ENCODE data around the gene POU3F2. TPM values are rescaled to one million over a fixed set of nuclear protein-coding genes. Genes with fewer than 3 reads are reported as not detected.
A peak's percentile ranks its signal among the peaks of the same experiment; 100 is the strongest.

Gene POU3F2
- total RNA-seq, 1 donor: under 0.01 TPM

GRCh38 chr6:98825600-98826230 is 8.7 kb upstream of the POU3F2 start:
- H3K9me3 ChIP-seq (ENCODE audit: low read depth, low read length): no peaks in the 10 kb centered on the region
- H3K4me3 ChIP-seq (ENCODE audit: low read length): no peak overlapping the region
- H3K27me3 ChIP-seq (ENCODE audit: insufficient read depth, low read length): peaks cover 95% of the 10 kb centered on the region
- no peaks in the 10 kb centered on the region for H3K4me1 ChIP-seq (ENCODE audit: insufficient read depth, low read length)

- H3K4me1 ChIP-seq (ENCODE audit: insufficient read depth, low read length): peaks cover 16% of the 10 kb centered on the region
Observed at GRCh38 chr6:98827295-98828159, 6.8 kb upstream of the POU3F2 start.

GRCh38 chr6:98828211-98828788 is 6.1 kb upstream of the POU3F2 start:
- no peaks in the 10 kb centered on the region for H3K9me3 ChIP-seq (ENCODE audit: low read depth, low read length)
- H3K4me3 ChIP-seq (ENCODE audit: low read length): no peak overlapping the region
- peaks cover 24% of the 10 kb centered on the region for H3K4me1 ChIP-seq (ENCODE audit: insufficient read depth, low read length)
- peaks cover 96% of the 10 kb centered on the region for H3K27me3 ChIP-seq (ENCODE audit: insufficient read depth, low read length)

More at GRCh38 chr6:98827295-98828159, 6.8 kb upstream of the POU3F2 start:
- Histone ChIP-seq H3K27me3 (ENCODE audit: insufficient read depth, low read length) (peaks cover 94% of the 10 kb centered on the region), H3K4me3 (ENCODE audit: low read length) (no peak overlapping the region), H3K9me3 (ENCODE audit: low read depth, low read length) (no peaks in the 10 kb centered on the region)

- Histone ChIP-seq H3K27me3 (ENCODE audit: insufficient read depth, low read length) (peaks cover 96% of the 10 kb centered on the region), H3K9me3 (ENCODE audit: low read depth, low read length) (no peaks in the 10 kb centered on the region), H3K4me3 (ENCODE audit: low read length) (no peak overlapping the region)
Observed at GRCh38 chr6:98828941-98829411, 5.4 kb upstream of the POU3F2 start.

DNA sequence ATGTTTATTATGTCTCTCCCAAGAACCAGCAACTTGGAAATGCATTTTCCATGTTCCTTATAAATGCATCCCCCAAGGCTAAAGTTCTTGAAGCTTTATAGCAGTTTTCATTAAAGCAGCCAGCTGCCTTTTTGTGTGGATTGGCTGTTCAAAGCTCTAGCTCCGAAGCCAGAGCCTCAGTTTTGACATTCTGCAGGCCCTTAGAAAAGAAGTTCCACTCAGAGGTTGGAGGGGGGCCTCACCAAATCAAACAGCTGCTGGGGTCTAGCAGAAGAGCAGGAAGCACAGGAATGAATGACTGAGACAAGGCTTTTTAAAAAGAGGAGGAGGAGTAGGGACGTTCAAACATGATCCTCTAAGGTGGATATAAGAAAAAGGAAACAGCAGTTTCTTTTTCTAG is 4.2 kb upstream of the POU3F2 start:
- no peaks in the 10 kb centered on the region for H3K9me3 ChIP-seq (ENCODE audit: low read depth, low read length)
- H3K4me3 ChIP-seq (ENCODE audit: low read length): no peak overlapping the region
- peaks cover 33% of the 10 kb centered on the region for H3K4me1 ChIP-seq (ENCODE audit: insufficient read depth, low read length)
- peaks cover 87% of the 10 kb centered on the region for H3K27me3 ChIP-seq (ENCODE audit: insufficient read depth, low read length)

More at GRCh38 chr6:98828941-98829411, 5.4 kb upstream of the POU3F2 start:
- peaks cover 30% of the 10 kb centered on the region for H3K4me1 ChIP-seq (ENCODE audit: insufficient read depth, low read length)

GRCh38 chr6:98831057-98831958 is 3.1 kb upstream of the POU3F2 start:
- Histone ChIP-seq H3K4me1 (ENCODE audit: insufficient read depth, low read length) (peaks cover 43% of the 10 kb centered on the region), H3K27me3 (ENCODE audit: insufficient read depth, low read length) (peaks cover 87% of the 10 kb centered on the region), H3K9me3 (ENCODE audit: low read depth, low read length) (no peaks in the 10 kb centered on the region)

DNA sequence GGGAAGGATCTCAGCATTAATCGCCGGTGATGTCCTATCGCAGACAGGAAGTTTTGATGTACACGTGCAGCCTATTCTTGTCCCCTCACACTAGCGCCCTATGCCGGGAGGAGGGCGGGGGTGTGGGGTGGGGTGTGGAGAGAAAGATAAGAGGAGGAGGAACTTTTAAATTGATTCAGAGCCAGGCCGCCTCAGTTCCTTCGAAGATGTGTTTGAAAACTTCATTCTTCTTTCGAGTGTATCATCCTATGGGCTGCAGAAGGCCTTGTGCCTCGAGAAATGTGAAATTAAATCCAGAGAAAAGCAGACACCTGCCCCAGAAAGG is 2.5 kb upstream of the POU3F2 start:
- Histone ChIP-seq H3K4me1 (ENCODE audit: insufficient read depth, low read length) (peaks cover 43% of the 10 kb centered on the region), H3K4me3 (ENCODE audit: low read length) (no peak overlapping the region), H3K27me3 (ENCODE audit: insufficient read depth, low read length) (peaks cover 87% of the 10 kb centered on the region), H3K9me3 (ENCODE audit: low read depth, low read length) (no peaks in the 10 kb centered on the region)

More at GRCh38 chr6:98831057-98831958, 3.1 kb upstream of the POU3F2 start:
- no peak overlapping the region for H3K4me3 ChIP-seq (ENCODE audit: low read length)

DNA sequence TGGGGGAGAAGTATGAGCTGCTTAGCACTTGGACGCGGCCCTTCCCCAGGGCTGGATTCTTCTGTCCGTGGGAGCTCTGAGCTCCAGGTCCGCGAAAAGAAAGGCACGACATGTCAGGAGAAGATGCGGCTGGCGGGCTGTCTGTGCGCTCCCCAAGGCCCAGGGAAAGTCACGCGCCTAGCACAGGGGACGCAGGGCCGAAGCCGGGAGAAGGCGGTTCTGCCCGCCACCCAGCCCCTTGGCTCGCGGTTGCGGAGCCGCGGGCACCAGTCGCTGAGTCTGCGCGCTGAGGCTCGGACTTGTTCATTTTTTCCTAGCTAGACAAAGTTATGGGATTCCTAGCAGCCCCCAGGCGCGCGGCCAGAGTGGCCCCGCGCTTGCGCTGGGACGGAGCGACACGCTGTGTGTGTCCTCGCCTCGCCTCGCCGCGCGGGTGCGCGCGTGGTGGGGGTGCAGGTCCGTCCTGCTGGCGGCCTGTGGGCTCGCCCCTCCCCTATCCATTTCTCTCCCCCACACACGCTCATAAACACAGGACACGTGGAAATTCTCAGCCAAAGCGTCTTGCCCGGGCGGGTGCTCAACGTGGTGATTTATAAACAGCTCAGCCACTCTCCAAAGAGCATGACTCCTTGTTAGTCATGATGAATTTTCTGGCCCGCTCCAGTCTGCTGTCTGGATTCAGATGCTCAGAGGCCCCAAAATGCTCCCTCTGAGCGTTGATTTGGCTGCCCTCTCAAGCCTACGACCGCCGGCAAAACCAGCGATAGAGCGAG is 1.9 kb upstream of the POU3F2 start:
- Histone ChIP-seq H3K4me3 (ENCODE audit: low read length) (no peak overlapping the region), H3K4me1 (ENCODE audit: insufficient read depth, low read length) (peaks cover 43% of the 10 kb centered on the region), H3K9me3 (ENCODE audit: low read depth, low read length) (no peaks in the 10 kb centered on the region), H3K27me3 (ENCODE audit: insufficient read depth, low read length) (peaks cover 87% of the 10 kb centered on the region)

DNA sequence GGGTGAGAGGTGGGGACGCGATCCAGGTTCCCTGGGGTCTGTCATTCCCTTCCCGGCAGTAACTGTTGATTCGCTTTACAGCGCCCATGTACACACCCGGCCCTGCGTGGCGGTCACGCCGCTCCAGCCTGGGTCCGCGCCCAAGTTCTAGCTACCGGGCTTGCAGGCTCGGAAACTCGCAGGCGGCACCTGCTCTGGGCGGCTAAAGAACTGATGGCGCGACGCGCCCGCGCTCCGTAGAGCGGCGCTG is 1.4 kb upstream of the POU3F2 start:
- H3K4me3 ChIP-seq (ENCODE audit: low read length): no peak overlapping the region
- peaks cover 87% of the 10 kb centered on the region for H3K27me3 ChIP-seq (ENCODE audit: insufficient read depth, low read length)
- peaks cover 43% of the 10 kb centered on the region for H3K4me1 ChIP-seq (ENCODE audit: insufficient read depth, low read length)
- no peaks in the 10 kb centered on the region for H3K9me3 ChIP-seq (ENCODE audit: low read depth, low read length)

DNA sequence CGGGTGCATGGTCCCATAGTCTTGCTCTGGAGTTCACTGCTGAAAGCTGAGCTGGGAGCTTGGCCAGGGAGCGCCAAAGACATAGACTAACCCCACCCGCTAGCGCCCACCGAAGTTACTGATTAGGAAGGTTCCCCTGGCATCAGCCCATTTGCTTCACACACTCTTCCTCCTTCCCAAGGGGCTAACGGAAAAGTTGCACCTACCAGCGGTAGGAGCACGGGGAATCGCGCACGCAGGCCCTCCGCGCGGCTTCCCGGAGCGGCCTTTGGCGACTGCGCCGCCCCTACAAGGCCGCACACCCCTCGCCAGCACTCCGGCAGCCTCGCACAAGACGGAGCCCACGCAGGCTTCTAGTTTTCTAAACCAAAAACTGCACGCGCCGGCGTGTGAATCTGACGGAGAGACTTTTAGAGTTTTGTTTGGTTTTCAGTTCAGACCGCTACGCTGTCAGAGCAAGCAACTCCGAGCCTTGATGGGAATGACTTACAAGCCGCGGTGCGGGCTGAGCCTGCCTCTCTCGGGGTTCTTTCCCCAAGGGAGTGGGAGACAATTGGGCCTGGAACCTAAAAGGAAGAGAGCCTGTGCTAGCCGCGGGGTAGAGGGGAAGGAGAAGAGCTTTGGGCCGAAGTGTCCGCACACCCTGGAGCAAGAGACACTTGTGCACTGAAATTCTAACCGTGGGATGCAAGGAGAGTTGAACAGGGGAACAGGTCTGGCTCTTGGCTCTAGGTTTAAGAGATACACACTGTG is 891 bp upstream of the POU3F2 start:
- H3K9me3 ChIP-seq (ENCODE audit: low read depth, low read length): no peaks in the 10 kb centered on the region
- H3K27me3 ChIP-seq (ENCODE audit: insufficient read depth, low read length): peaks cover 87% of the 10 kb centered on the region
- H3K4me3 ChIP-seq (ENCODE audit: low read length): peak overlapping the region; percentile 22
- peaks cover 43% of the 10 kb centered on the region for H3K4me1 ChIP-seq (ENCODE audit: insufficient read depth, low read length)

GRCh38 chr6:98835149-98836024 is 1.0 kb downstream of the POU3F2 start:
- no peaks in the 10 kb centered on the region for H3K9me3 ChIP-seq (ENCODE audit: low read depth, low read length)
- H3K4me1 ChIP-seq (ENCODE audit: insufficient read depth, low read length): peaks cover 43% of the 10 kb centered on the region
- peaks cover 88% of the 10 kb centered on the region for H3K27me3 ChIP-seq (ENCODE audit: insufficient read depth, low read length)
- H3K4me3 ChIP-seq (ENCODE audit: low read length): no peak overlapping the region

GRCh38 chr6:98836025-98836961 is 1.9 kb downstream of the POU3F2 start:
- H3K27me3 ChIP-seq (ENCODE audit: insufficient read depth, low read length): peaks cover 88% of the 10 kb centered on the region
- H3K4me1 ChIP-seq (ENCODE audit: insufficient read depth, low read length): peaks cover 38% of the 10 kb centered on the region
- H3K4me3 ChIP-seq (ENCODE audit: low read length): no peak overlapping the region
- H3K9me3 ChIP-seq (ENCODE audit: low read depth, low read length): no peaks in the 10 kb centered on the region

Data from mononuclear cell (primary cell).